Parathyroid adenoma (tissue), 2 donors: ENCODE data around the gene PYGB.
A peak's percentile ranks its signal among the peaks of the same experiment; 100 is the strongest.
"Not testable (repeated sequence)": the region's sequence is repeated elsewhere in the genome, so short reads cannot be mapped to it uniquely, and the experiment has no call there.

Experiments
- H2AFZ ChIP-seq: fragments of 300-600 bp; sonication (generic); one replicate; pipeline ENCODE4 v1.7.0; 2017; ENCODE audit warnings: antibody characterized with exemption, mild to moderate bottlenecking
- H3K27ac ChIP-seq: fragments of 300-600 bp; sonication (generic); one replicate; pipeline ENCODE4 v1.7.0; 2017
- H3K27me3 ChIP-seq: fragments of 300-600 bp; sonication (generic); one replicate; pipeline ENCODE4 v1.7.0; 2017; ENCODE audit warnings: low read length; ENCODE audit not compliant: control insufficient read depth, insufficient read depth
- H3K36me3 ChIP-seq: fragments of 300-600 bp; sonication (generic); one replicate; pipeline ENCODE4 v1.7.0; 2017; ENCODE audit warnings: low read length; ENCODE audit not compliant: control insufficient read depth, insufficient read depth
- H3K4me1 ChIP-seq: fragments of 300-600 bp; sonication (generic); one replicate; pipeline ENCODE4 v1.7.0; 2017; ENCODE audit warnings: control low read depth
- H3K4me2 ChIP-seq: fragments of 300-600 bp; sonication (generic); one replicate; pipeline ENCODE4 v1.7.0; 2017; ENCODE audit warnings: low read length
- H3K4me3 ChIP-seq: fragments of 300-600 bp; sonication (generic); one replicate; pipeline ENCODE4 v1.7.0; 2017; ENCODE audit warnings: low read depth, low read length
- H3K79me2 ChIP-seq: fragments of 300-600 bp; sonication (generic); one replicate; pipeline ENCODE4 v1.7.0; 2017; ENCODE audit warnings: control low read depth
- H3K9ac ChIP-seq: fragments of 300-600 bp; sonication (generic); one replicate; pipeline ENCODE4 v1.7.0; 2017; ENCODE audit warnings: mild to moderate bottlenecking
- H3K9me3 ChIP-seq: fragments of 300-600 bp; sonication (generic); one replicate; pipeline ENCODE4 v1.7.0; 2017; ENCODE audit warnings: low read length; ENCODE audit not compliant: control insufficient read depth
- CTCF ChIP-seq: fragments of 300-600 bp; sonication (generic); IDR thresholded peaks from one replicate; pipeline ENCODE4 v1.7.0; 2017; ENCODE audit warnings: antibody characterized with exemption, mild to moderate bottlenecking
- donor health status: primary hyperparathyroidism.

The PYGB gene

GRCh38 chr20:25327521-25328235 is 79.8 kb downstream of the PYGB start:
- H3K27me3 ChIP-seq, result no peaks in the 10 kb centered on the region
- no peak overlapping the region for H2AFZ ChIP-seq
- H3K9ac ChIP-seq, result no peak overlapping the region
- no peaks in the 10 kb centered on the region for H3K36me3 ChIP-seq
- peaks cover 42% of the 10 kb centered on the region for H3K79me2 ChIP-seq
- no peaks in the 10 kb centered on the region for H3K4me1 ChIP-seq
- no peaks in the 10 kb centered on the region for H3K9me3 ChIP-seq
- TF ChIP-seq CTCF, result no peak
- H3K4me3 ChIP-seq, result no peak overlapping the region
- H3K4me2 ChIP-seq, result no peak overlapping the region
- H3K27ac ChIP-seq, result no peak overlapping the region

- TF ChIP-seq CTCF, result no peak
- H3K4me2 ChIP-seq, result no peak overlapping the region
- H3K4me1 ChIP-seq, result no peaks in the 10 kb centered on the region
- H3K79me2 ChIP-seq, result peaks cover 42% of the 10 kb centered on the region
- no peak overlapping the region for H3K27ac ChIP-seq
- H3K9me3 ChIP-seq, result no peaks in the 10 kb centered on the region
- H3K4me3 ChIP-seq, result no peak overlapping the region
- no peaks in the 10 kb centered on the region for H3K36me3 ChIP-seq
- H3K9ac ChIP-seq, result no peak overlapping the region
- H2AFZ ChIP-seq, result no peak overlapping the region
- H3K27me3 ChIP-seq, result no peaks in the 10 kb centered on the region
Observed at GRCh38 chr20:25328954-25329498, 81.1 kb downstream of the PYGB start.

- H3K27ac ChIP-seq, H3K9me3 ChIP-seq, H3K4me3 ChIP-seq, H3K27me3 ChIP-seq, H3K36me3 ChIP-seq, H3K9ac ChIP-seq, H3K4me1 ChIP-seq, H3K4me2 ChIP-seq, H2AFZ ChIP-seq: not testable (repeated sequence)
- H3K79me2 ChIP-seq, result peaks cover 12% of the 10 kb centered on the region
Observed at GRCh38 chr20:25334972-25335371, 87.1 kb downstream of the PYGB start.

GRCh38 chr20:25336561-25337422 is 88.9 kb downstream of the PYGB start:
- H3K27me3 ChIP-seq, result no peaks in the 10 kb centered on the region
- peaks cover 13% of the 10 kb centered on the region for H3K79me2 ChIP-seq
- no peak overlapping the region for H3K27ac ChIP-seq
- no peaks in the 10 kb centered on the region for H3K36me3 ChIP-seq
- H3K4me2 ChIP-seq, result no peak overlapping the region
- no peak overlapping the region for H3K9ac ChIP-seq
- no peak overlapping the region for H2AFZ ChIP-seq
- H3K9me3 ChIP-seq, result no peaks in the 10 kb centered on the region
- H3K4me3 ChIP-seq, result no peak overlapping the region
- TF ChIP-seq CTCF, result peak; percentile 12
- peaks cover 6% of the 10 kb centered on the region for H3K4me1 ChIP-seq
